Measurements from ENCODE around the gene LMOD1. TPM values are rescaled to one million over a fixed set of nuclear protein-coding genes. Genes with fewer than 3 reads are reported as not detected.

Gene LMOD1
- total and polyA plus RNA-seq, 2 donors (not counting 1 experiment from before 2014, with no cell fraction given) = 36.3 to 74.9 TPM

- DNase-seq (ENCODE audit: low read depth in 2 of 2) = no peak
- H2AFZ ChIP-seq (ENCODE audit: low read length) = no peak overlapping the region
- no peak overlapping the region for H3K4me3 ChIP-seq (replicated peaks in 1 of 4; ENCODE audit: control extremely low read depth in 1 of 4, insufficient read depth in 1 of 4, low read depth in 3 of 4, low read length in 4 of 4)
- H4K20me1 ChIP-seq (ENCODE audit: control insufficient read depth, extremely low read depth, insufficient read depth, low read length) = no peaks in the 10 kb centered on the region
- TF ChIP-seq CTCF (conservative IDR thresholded peaks at IDR 0.05 in 1 of 2, IDR thresholded peaks at IDR 0.05 in 1 of 2; ENCODE audit: low read depth in 1 of 2, low read length in 2 of 2) = no peak
- no peak for TF ChIP-seq EZH2 (IDR thresholded peaks at IDR 0.05; ENCODE audit: low read length, missing control alignments)
- no peaks in the 10 kb centered on the region for H3K9me3 ChIP-seq (ENCODE audit: control insufficient read depth, insufficient read depth, low read depth, low read length)
- H3K79me2 ChIP-seq (ENCODE audit: control insufficient read depth, insufficient read depth, low read length) = no peaks in the 10 kb centered on the region
- peaks cover 4% of the 10 kb centered on the region for H3K36me3 ChIP-seq (ENCODE audit: control insufficient read depth, insufficient read depth, low read length)
- no peaks in the 10 kb centered on the region for H3K27me3 ChIP-seq (ENCODE audit: control insufficient read depth, insufficient read depth, low read length)
- H3K27ac ChIP-seq (ENCODE audit: insufficient read depth, low read length) = no peak overlapping the region
- H3K9ac ChIP-seq (ENCODE audit: insufficient read depth, low read length) = no peak overlapping the region
- no peak overlapping the region for H3K4me2 ChIP-seq (ENCODE audit: extremely low read depth, insufficient read depth, low read length)
- H3K4me1 ChIP-seq (ENCODE audit: control insufficient read depth, extremely low read depth, insufficient read depth, low read length) = peaks cover 20% of the 10 kb centered on the region
These were observed 51.2 kb downstream of the LMOD1 start for GRCh38 chr1:201895120-201895665.

- TF ChIP-seq EZH2 (IDR thresholded peaks at IDR 0.05; ENCODE audit: low read length, missing control alignments) = no peak
- TF ChIP-seq CTCF (conservative IDR thresholded peaks at IDR 0.05 in 1 of 2, IDR thresholded peaks at IDR 0.05 in 1 of 2; ENCODE audit: low read depth in 1 of 2, low read length in 2 of 2) = no peak
- Histone ChIP-seq H3K4me1 (ENCODE audit: control insufficient read depth, extremely low read depth, insufficient read depth, low read length) (peaks cover 20% of the 10 kb centered on the region), H3K4me3 (replicated peaks in 1 of 4; ENCODE audit: control extremely low read depth in 1 of 4, insufficient read depth in 1 of 4, low read depth in 3 of 4, low read length in 4 of 4) (no peak overlapping the region), H3K9me3 (ENCODE audit: control insufficient read depth, insufficient read depth, low read depth, low read length) (no peaks in the 10 kb centered on the region), H4K20me1 (ENCODE audit: control insufficient read depth, extremely low read depth, insufficient read depth, low read length) (no peaks in the 10 kb centered on the region), H3K27me3 (ENCODE audit: control insufficient read depth, insufficient read depth, low read length) (no peaks in the 10 kb centered on the region), H3K27ac (ENCODE audit: insufficient read depth, low read length) (no peak overlapping the region), H3K36me3 (ENCODE audit: control insufficient read depth, insufficient read depth, low read length) (peaks cover 2% of the 10 kb centered on the region), H2AFZ (ENCODE audit: low read length) (no peak overlapping the region), H3K79me2 (ENCODE audit: control insufficient read depth, insufficient read depth, low read length) (no peaks in the 10 kb centered on the region), H3K4me2 (ENCODE audit: extremely low read depth, insufficient read depth, low read length) (no peak overlapping the region), H3K9ac (ENCODE audit: insufficient read depth, low read length) (no peak overlapping the region)
- DNase-seq (ENCODE audit: low read depth in 2 of 2) = no peak
These were observed 51.8 kb downstream of the LMOD1 start for GRCh38 chr1:201894343-201895119.

GRCh38 chr1:201893431-201893830 is 52.9 kb downstream of the LMOD1 start:
- Histone ChIP-seq H2AFZ (ENCODE audit: low read length) (no peak overlapping the region), H3K36me3 (ENCODE audit: control insufficient read depth, insufficient read depth, low read length) (peaks cover 2% of the 10 kb centered on the region), H3K9me3 (ENCODE audit: control insufficient read depth, insufficient read depth, low read depth, low read length) (no peaks in the 10 kb centered on the region), H3K79me2 (ENCODE audit: control insufficient read depth, insufficient read depth, low read length) (no peaks in the 10 kb centered on the region), H3K27me3 (ENCODE audit: control insufficient read depth, insufficient read depth, low read length) (no peaks in the 10 kb centered on the region), H3K27ac (ENCODE audit: insufficient read depth, low read length) (no peak overlapping the region), H3K4me3 (replicated peaks in 1 of 4; ENCODE audit: control extremely low read depth in 1 of 4, insufficient read depth in 1 of 4, low read depth in 3 of 4, low read length in 4 of 4) (no peak overlapping the region), H3K4me2 (ENCODE audit: extremely low read depth, insufficient read depth, low read length) (no peak overlapping the region), H4K20me1 (ENCODE audit: control insufficient read depth, extremely low read depth, insufficient read depth, low read length) (no peaks in the 10 kb centered on the region), H3K4me1 (ENCODE audit: control insufficient read depth, extremely low read depth, insufficient read depth, low read length) (peaks cover 20% of the 10 kb centered on the region), H3K9ac (ENCODE audit: insufficient read depth, low read length) (no peak overlapping the region)
- no peak for TF ChIP-seq EZH2 (IDR thresholded peaks at IDR 0.05; ENCODE audit: low read length, missing control alignments)
- no peak for TF ChIP-seq CTCF (conservative IDR thresholded peaks at IDR 0.05 in 1 of 2, IDR thresholded peaks at IDR 0.05 in 1 of 2; ENCODE audit: low read depth in 1 of 2, low read length in 2 of 2)
- DNase-seq (ENCODE audit: low read depth in 2 of 2) = no peak

Measured in fibroblast of lung (primary cell).